H1 (cell line): ENCODE measurements around the gene ST6GALNAC3. TPM values are rescaled to one million over a fixed set of nuclear protein-coding genes. Genes with fewer than 3 reads are reported as not detected.

ENCODE experiments used
- HDAC2 ChIP-seq, 2 experiments: fragments of 300-600 bp in 1 of 2; sonication (generic) in 1 of 2; IDR thresholded peaks; 2 replicates each; pipeline ENCODE4 v1.6.1; 2011 to 2012; ENCODE audit warnings: low read depth in 2 of 2, low read length in 2 of 2, mild to moderate bottlenecking in 2 of 2, moderate library complexity in 2 of 2, borderline replicate concordance in 1 of 2, inconsistent platforms in 1 of 2
- JUND ChIP-seq: IDR thresholded peaks from 2 replicates; pipeline ENCODE4 v1.6.1; 2011; ENCODE audit warnings: mild to moderate bottlenecking, improper control_type of control experiment, low read length
- MAX ChIP-seq: IDR thresholded peaks from 2 replicates; pipeline ENCODE4 v1.6.1; 2012; ENCODE audit warnings: inconsistent platforms
- POLR2A ChIP-seq, 2 experiments: IDR thresholded peaks; 1 replicate in 1 of 2; 2 replicates in 1 of 2; pipeline ENCODE4 v1.6.1; 2011; ENCODE audit warnings: low read depth in 2 of 2, low read length in 2 of 2, mild to moderate bottlenecking in 2 of 2; ENCODE audit errors: control extremely low read depth in 1 of 2
- SIN3A ChIP-seq, 2 experiments: IDR thresholded peaks in 1 of 2; conservative IDR thresholded peaks in 1 of 2; 2 replicates each; pipeline ENCODE4 v1.6.1; 2011 to 2012; ENCODE audit warnings: low read length in 2 of 2, improper control_type of control experiment in 1 of 2, low read depth in 1 of 2, mild to moderate bottlenecking in 1 of 2
- polyA plus RNA-seq, 7 experiments: library from polyadenylated mRNA; depleted of rRNA in 3 of 7; stranded (reverse) in 5 of 7; unstranded in 2 of 7; fragments of >200 nt in 5 of 7; fragments of 200-250 nt in 2 of 7; gene quantifications; 1 replicate in 5 of 7; 2 replicates in 1 of 7; 4 replicates in 1 of 7; pipeline versions ENCODE4 v1.2.1 to v1.2.3, GENCODE V29; 2011 to 2013; ENCODE audit warnings: missing spikeins in 2 of 7, mixed read lengths in 2 of 7
- total RNA-seq: library from RNA; stranded (reverse); fragmentation: NEBNext Ultra II Directional; extraction: Animal tissue kit (Norgen Biotek cat#: 25700); gene quantifications from 2 replicates; pipeline ENCODE4 v1.2.1, GENCODE V29; 2021

ST6GALNAC3 gene
- total and polyA plus RNA-seq, 2 of the 8 experiments (the other 6 are each of a cell fraction or from before 2014, with no cell fraction given), result 4.9 to 19.0 TPM

DNA sequence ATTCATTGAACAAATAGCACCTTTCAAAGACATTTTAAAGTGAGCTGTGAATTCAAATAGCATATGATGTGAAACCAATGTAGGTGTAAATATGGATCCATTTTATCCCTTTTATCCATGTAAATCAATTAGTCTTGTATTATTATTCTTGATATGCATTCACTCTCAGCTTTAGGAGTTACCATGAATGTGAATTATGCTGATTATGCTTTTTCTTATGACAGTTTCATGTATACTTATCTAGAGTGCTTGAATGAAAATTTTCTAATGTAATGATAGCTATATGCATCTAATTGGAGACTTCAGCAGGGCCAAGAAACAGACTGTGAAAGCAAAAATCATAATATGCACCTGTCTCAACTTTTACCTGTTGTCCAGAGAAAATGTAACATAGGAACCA lies 566.2 kb downstream of the ST6GALNAC3 start (continued):
- TF ChIP-seq MAX, result no peak
- no peak for TF ChIP-seq POLR2A (IDR thresholded peaks at IDR 0.05; ENCODE audit: control extremely low read depth in 1 of 2, low read depth in 2 of 2, low read length in 2 of 2)
- no peak for TF ChIP-seq SIN3A (conservative IDR thresholded peaks at IDR 0.05 in 1 of 2, IDR thresholded peaks at IDR 0.05 in 1 of 2; ENCODE audit: low read depth in 1 of 2, low read length in 2 of 2)
- no peak for TF ChIP-seq HDAC2 (IDR thresholded peaks at IDR 0.05; ENCODE audit: borderline replicate concordance in 1 of 2, low read depth in 2 of 2, low read length in 2 of 2)
- TF ChIP-seq JUND, result no peak
- TF ChIP-seq, all 59 proteins: peak for 0
